HG02973 (cell line): ENCODE data around the gene ACTN1.

Experiments used
- ATAC-seq: cut with Tn5 transposase; IDR thresholded peaks from one replicate; pipeline ENCODE4 v1.9.1; 2021; ENCODE audit warnings: moderate library complexity; ENCODE audit not compliant: unreplicated experiment

ACTN1 gene

GRCh38 chr14:68836082-68836481 is 143.0 kb downstream of the ACTN1 start:
- no peak for ATAC-seq

GRCh38 chr14:68834816-68835215 is 144.3 kb downstream of the ACTN1 start:
- ATAC-seq, result no peak

- ATAC-seq, result no peak
Observed at GRCh38 chr14:68828698-68829097, 150.4 kb downstream of the ACTN1 start.

GRCh38 chr14:68825729-68826128 is 153.4 kb downstream of the ACTN1 start:
- ATAC-seq, result no peak

- no peak for ATAC-seq
Observed at GRCh38 chr14:68824517-68825347, 154.4 kb downstream of the ACTN1 start.

GRCh38 chr14:68824207-68824516 is 154.9 kb downstream of the ACTN1 start:
- no peak for ATAC-seq
